ENCODE results near the gene PLAAT5.

Gene PLAAT5

DNA sequence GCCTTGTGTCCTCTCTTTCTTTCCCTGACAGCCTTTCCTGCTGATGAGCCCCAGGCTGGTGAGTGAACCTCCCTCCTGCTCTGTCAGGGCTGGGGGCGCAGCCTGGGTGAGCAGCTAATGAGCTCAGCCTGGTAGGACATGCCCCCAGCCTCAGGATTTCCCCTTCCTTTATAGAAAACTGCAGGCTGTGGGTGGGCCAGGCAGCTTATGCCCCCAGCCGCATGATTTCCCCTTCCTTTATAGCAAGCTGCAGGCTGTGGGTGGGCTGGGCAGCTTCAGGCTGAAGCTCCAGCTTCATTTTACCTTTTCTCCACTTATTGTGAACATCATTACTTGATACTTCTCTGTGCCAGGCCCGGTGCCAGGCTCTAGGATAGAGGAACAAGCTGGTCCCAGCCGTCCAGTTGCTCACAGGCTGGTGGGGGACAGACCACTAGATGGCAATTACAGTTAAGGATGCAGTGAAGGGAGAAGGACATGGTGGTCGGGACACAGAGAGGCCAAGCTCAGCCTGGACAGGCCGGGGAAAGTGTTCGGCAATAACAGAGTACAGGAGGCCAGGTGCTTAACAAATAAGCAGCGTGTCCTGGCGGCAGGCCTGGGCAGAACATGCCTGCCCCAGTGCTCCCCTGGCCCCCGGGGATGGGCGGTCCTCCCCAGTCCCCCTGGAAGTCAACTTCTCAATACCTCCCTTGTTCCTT is 20.2 kb upstream of the PLAAT5 start:
- no peak for DNase-seq

DNA sequence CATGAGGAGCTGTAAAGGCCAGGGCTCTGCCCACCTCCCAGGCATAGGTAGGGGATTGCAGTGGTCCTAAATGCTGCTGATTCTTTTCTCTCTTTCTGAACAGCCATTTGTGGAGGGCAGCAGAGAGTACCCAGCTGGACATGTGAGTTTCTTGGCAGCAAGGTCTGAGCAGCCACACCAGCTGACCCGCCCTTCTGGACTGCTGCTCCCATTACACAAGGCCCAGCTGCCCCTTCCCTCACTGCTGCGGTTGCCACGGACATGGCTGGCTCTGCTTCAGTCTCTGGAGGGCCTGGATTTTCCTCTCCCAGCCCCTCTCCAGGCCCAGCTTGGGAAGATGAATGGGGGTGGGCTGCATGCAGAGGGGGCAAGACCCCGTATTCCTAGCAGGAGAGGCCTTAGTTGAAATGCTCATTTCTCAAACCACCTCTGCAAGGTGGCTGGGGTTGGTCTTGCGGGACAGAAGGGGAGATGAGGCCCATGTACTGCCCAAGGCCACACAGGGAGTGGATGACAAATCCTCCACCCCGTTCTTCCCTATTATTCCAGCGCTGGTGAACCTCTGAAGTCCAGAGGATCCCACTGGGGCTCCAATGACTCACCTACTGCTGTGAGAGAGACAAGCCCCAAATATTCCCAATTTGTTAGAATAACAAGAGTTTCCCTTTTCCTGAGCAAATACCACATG is 19.5 kb upstream of the PLAAT5 start:
- no peak for DNase-seq

DNA sequence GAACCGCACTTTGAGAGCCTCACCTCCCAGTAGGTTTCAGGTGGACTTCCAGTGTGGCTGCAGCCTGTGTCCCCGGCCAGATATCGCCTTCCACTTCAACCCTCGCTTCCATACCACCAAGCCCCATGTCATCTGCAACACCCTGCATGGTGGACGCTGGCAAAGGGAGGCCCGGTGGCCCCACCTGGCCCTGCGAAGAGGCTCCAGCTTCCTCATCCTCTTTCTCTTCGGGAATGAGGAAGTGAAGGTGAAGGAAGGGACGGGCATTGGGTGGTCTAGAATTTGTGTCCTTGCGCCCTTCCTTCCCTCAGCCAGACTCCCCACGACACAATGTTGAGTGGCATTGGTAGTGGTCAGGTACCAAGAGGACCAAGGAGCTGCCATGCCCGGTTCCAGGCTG is 17.8 kb upstream of the PLAAT5 start:
- DNase-seq = no peak

DNA sequence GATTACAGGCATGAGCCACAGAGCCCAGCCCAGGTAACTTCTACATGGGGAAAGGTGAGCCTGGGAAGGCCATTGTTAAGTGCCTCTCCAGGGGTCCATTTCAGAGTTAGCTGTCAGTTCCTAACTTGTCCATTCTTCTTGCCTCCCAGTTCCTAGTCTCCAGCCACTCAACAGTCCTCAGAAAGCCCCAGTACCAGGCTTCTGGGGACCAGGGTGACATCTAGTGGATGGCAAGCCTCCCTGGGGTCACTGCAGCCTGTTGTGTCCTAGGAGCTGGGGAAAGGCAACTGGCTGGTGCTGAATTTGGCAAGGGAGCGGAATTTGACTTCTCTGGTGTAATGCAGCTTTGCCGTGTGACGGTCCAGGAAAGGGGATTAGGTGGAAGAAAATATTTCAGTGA is 17.0 kb upstream of the PLAAT5 start:
- DNase-seq = no peak

DNA sequence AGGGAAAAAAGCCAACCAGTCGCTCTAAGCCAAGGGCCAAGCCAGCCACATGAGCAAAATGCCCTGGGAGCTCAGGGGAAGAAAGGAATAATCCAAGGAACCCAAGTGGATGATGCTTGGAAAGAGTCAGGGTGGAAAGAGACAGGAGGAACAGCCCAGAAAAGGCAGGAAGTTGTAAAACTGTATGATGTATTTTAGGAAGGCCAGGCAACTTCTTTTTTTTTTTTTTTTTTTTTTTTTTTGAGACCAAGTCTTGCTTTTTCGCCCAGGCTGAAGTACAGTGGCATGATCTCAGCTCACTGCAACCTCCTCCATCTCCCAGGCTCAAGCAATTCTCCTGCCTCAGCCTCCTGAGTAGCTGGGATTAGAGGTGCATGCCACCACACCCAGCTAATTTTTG is 16.5 kb upstream of the PLAAT5 start:
- no peak for DNase-seq

DNA sequence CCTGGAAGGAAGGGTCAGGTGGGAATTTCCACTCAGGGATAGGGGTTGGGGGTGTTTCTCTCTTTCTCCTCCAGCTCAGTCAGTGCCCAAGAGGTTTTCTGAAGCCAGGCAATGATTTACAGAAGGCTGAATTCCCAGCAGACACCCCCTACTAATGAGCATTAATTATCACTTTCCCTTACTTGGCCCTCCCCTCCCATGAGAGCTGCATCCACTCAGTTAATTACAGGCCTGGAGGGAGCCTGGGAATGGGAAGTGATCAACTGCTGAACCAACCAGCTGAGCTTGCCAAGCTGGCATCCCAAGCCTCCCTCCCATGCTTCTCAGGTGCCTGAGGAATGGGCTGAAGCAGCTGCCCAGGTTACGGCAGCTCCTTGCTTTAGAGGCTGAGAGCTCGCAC is 15.9 kb upstream of the PLAAT5 start:
- peak in 1 of 2 experiments; percentile 12 for DNase-seq

DNA sequence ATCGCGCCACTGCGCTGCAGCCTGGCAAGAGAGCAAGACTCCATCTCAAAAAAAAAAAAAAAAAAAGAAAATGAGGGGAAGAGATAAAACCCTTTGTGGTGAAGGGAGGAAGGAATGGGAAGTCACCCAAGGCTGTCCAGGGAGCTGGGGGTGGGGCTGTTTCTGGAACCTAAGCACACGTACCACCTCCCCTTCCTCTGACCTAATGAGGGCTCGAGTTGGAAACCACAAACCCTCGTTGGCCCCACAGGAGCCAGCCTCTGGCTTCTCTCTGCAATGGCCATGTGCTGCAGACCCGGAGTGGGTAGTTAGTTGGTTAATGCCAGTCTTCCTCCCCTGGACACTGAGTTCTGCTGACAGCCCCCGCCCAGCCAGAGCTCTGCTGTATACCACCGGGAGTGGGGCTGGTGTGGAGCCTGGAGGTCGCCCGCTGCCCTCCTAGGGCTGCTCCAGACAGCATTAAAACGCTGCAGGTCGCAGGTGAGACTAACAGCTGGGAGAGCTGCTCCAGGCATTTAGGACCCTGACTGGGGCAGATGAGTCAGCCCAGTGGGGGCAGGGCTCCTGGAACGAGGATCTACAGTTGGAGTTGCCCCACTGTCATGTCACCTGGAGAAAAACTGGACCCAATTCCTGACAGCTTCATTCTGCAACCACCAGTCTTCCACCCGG is 15.0 kb upstream of the PLAAT5 start, which contains the start of gene LGALS12:
TSS of gene LGALS12 (plus strand) at position 228 of the 672 bp plus-strand sequence. CDS start at position 603, 375 bp downstream.
- no peak for DNase-seq

DNA sequence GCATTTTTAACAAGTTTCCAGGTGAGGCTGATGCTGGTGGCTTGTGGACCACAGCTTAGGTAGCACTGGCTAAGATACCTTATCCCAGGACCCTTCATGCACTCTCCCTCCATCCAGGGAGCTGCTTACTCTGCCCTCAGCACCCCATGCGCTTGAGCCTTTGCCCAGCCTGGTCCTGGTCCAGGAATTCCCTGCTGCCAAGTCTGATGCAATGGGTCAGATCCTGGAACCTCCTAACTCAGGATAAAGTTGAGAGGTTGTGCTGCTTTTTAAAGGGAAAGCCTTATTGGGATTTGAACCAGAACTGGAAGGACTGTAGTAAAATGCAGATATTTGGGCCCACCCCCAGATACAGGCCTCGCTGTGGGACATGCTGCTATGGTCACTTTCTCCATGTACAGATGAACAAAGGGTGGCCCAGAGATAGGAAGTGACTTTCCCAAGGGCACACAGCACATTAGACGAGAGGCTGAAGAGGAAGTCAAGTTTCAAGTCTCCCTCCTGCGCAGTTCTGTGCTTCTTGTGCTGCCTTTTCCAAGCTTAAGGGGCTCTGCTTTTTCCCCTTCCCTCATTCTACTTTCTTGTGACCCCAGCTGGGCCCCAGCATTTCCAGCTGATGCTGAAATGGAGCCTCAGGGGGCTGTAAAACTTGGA is 14.1 kb upstream of the PLAAT5 start:
- no peak for DNase-seq

DNA sequence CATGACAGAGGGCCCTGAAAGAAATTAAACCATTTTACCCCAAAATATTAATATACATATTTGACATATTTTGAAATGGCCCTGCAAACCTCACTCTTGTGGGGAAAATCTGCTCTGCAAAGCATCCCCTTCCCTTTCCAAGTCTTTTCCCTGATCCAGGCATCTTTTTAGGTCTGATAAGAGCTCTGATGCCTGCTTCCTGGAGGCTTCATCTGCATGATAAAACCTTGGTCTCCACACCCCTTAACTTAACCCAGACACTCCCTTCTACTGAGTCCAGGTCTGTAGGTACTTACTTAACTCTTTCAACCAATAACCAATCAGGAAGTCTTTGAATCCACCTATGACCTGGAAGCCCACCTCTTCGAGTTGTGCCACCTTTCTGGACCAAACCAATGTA is 13.1 kb upstream of the PLAAT5 start:
- DNase-seq = no peak

DNA sequence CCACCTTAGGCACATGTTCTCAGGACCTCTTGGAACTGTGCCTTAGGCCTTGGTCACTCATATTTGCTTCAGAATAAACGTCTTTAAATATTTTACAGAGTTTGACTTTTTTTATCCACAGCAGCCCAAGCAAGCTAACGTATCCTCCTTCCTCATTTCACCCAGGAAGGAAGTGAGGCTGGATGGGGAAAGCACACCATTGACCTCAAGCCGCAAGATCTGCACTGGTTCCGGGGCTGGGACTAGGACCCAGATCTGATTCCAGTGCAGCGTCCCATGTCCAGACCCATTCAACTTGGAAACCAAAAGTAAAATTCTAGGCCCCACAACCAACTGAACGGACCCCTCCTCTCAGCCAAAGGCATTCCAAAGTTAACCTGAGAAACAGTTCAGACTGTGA is 12.5 kb upstream of the PLAAT5 start:
- no peak for DNase-seq

DNA sequence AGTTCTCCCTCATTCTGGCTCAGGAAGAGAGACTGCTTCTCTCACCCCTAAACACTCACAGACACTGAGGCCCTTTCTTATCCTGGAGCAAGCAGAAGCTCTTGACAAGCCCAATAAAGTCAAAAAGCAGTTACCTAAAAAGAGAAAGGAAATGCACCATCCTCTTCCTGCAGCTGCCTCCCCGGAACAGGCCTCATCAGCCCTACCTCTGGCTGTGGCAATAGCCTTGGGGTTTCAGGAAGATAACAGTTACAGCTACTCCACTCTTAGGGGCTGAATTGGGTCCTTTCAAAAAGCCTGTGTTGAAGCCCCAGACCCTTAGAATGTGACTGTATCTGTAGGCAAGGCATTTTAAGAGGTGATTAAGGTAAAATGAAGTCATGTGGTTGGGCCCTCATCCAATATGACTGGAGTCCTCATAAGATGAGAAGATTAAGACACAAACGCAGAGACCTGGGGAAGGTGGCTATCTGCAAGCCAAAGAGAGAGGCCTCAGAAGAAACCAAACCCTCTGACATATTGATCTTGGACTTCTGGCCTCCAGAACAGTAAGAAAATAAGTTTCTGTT is 11.4 kb upstream of the PLAAT5 start:
- DNase-seq = no peak

DNA sequence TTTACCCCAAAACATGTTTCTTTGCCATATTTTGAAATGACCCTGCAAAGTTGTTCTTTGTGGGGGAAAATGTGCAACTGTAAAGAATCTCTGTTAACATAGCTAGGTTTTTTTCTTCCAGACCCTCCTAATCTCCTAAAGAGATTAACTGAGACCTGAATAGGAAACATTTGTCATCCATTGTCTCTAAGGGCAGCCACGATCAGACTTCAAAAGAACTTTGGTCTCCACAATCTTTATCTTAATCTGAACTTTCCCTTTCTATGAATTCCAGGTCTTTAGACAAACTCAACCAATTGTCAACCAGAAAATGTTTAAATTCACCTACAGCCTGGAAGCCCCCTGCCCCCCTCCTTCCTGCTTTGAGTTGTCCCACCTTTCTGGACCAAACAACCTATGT is 10.3 kb upstream of the PLAAT5 start:
- no peak for DNase-seq

DNA sequence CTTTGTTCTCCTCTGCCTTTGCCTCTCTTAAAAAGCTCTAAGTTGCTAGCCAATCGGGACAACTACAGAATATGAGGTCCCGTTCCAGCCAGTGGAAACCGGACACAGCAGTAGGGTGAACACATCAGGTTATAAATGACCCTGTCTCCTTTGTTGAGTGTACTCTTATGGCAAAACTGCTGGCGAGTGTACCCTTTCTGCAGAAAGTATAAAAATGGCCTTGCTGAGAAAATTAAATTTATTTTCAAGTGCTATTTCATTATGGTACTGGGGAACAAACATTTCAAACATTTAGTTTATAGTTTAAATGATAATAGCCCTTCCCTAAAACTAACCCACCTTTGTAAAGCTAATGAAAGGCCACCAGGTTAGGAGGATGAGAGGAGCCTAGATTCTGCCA is 8.9 kb upstream of the PLAAT5 start:
- DNase-seq = no peak

DNA sequence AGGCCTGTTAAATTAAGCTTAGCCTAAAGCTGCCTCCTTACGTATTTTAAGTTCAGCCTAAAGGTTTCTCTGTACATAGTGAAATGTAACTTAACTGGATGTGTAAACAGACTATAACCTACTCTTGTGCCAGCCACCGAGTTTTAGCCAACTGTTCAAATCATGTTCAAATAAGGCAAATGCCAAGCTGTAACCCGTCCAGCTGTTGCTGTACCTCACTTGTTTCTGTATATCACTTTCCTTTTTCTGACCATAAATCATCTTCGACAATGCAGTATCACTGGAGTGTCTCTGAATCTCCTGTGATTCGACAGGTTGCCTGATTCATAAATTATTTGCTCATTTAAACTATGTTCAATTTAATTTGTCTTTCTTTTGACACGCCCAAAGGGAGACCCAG is 4.0 kb upstream of the PLAAT5 start:
- no peak for DNase-seq

DNA sequence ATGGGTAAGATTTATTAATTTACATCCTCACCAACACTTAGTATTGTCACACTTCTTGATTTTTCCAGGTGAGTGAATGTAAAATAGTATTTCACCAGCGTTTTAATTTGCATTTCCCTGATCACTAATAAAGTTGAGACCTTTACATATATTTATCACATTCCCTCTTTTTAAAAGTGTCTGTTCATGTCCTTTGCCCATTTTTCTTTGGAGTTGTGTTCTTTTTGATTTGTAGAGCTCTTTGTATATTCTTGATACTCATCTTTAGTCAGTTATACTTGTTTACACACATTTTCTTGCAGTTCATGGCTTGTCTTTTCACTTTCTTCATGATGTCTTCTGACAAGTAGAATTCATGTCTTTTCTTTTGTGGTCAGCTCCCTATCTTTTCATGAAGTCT is 2.2 kb upstream of the PLAAT5 start:
- DNase-seq = no peak

DNA sequence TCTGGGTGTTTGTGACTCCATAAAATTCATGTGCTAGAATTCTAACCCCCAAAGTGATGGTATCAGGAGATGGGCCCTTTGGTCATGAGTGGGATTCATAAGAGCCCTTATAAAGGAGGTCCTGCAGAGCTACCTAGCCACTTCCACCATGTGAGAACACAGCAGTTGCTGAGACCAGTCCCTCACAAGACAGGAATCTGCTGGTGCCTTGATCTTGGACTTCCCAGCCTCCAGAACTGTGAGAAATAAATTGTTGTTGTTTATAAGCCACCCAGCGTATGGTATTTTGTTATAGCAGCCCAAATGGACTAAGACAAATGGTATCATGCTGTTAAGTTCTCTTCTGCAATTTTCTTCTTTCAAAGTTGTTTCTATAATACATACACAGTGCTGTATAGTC is 1.5 kb upstream of the PLAAT5 start:
- DNase-seq = no peak

DNA sequence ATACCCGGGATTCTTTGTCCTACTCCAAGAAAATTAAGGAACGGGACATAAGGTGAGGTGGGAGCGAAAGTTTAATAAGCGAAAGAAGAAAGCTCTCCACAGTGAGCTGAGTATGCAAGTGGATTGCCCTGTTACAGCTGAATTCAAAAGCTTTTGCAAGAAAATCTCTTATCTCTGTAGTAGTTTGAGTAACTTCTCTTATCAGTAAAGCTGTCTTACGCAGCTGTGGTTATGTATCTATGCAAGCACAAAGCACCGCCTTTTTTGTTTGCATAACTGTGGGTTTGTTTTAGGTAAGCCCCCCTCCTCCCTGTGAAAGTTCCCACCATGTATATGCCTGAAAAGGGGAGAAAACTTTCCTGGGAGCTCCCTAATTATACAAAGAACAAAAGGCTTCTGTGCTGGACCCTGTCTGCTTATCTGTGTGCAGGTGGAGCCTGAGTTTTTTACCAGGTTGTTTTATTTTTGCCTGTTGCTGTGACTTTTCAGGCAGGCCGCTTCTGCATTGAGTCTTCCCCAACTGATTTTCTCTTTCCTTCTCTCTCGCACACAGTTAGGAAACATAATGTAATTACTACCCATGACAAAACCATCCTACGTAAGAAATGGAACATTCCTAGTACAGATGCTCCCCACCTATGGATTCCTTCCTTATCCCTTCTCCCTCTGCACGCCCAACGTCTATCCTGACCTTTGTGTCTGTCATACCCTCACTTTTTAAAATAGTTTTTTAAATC is 837 bp upstream of the PLAAT5 start:
- no peak for DNase-seq

DNA sequence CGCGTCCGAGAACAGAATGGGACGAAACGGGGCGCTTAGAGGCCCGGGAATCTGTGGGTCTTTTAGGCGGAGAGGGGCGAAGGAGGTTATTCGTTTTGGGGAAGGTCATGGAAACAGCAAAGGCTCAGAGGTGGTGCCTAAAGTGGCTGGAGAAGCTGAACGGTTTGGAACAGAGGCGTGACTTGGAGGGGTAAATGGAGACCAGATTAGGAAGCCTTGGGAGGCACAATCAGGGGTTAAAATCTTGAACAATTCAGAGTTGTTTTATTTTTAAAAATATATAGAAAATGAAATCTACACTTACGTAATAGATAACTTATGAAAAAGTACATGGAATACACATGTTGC is 247 bp upstream of the PLAAT5 start:
- no peak for DNase-seq

DNA sequence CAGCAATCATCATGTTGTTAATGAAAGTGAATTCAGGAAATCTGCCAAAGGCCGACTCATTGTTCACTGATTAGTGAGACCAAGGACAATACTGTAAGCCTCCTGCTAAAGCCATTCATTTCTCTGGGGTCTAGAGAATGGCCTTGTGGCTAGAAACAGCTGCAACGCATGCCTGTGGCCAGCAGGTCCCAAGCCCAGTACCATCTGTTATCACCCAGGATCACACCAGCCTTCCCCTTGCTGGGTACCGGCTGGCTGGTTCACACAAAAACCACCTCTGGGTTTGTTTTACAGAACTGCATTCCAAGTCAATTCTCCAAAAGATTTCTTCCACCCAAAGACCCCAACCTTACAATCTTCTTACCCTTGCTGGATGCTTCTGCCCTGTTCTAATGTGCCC is 1.1 kb downstream of the PLAAT5 start:
- no peak for DNase-seq

DNA sequence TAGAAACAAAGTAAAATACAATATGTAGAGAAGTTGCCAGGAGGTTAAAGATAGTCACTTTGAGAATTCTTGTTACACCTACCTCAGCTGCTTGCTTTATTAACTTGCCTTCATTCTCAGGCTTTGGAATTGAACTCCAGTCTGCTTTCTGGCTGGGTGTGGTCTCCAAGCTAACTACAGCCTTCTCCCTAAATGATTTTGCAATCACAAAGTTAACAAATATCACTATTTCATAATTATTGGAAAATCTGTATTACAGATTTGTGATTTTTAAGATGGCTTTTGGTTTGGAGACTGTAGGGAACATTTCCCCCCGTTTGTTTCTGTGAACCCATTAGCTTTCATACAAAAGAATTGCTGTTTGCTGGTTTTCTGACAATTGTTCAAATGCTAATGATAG is 2.2 kb downstream of the PLAAT5 start:
- DNase-seq = no peak

DNA sequence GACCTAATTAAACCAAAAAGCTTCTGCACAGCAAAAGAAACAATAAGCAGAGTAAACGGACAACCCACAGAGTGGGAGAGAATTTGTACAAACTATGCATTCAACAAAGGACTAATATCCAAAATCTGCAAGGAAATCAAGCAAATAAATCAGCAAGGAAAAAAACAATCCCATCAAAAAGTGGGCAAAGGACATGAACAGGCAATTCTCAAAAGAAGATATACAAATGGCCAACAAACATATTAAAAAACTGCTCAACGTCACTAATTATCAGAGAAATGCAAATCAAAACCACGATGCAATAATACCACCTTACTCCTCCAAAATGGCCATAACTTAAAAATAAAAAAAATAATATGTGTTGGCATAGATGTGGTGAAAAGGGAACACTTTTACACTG is 5.2 kb downstream of the PLAAT5 start:
- DNase-seq = no peak

DNA sequence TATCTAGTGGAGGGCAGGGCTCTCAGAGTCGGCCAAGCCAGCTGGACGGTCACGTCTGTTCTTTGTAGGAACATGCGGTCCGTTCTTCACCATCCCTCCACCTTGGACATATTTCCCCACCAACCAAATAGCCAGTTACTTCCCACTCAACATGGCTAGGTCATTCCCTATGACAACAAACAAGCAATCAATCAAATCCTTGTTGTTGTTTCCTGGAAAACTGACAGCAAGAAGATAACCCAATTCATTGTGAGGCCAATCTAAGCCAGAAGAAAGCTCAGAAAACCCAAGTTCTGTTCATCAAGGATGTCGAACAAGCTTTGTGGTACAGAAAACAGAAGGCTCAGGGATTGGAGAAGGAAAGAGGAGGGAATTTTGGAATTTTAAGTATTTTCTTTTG is 10.9 kb downstream of the PLAAT5 start:
- no peak for DNase-seq

DNA sequence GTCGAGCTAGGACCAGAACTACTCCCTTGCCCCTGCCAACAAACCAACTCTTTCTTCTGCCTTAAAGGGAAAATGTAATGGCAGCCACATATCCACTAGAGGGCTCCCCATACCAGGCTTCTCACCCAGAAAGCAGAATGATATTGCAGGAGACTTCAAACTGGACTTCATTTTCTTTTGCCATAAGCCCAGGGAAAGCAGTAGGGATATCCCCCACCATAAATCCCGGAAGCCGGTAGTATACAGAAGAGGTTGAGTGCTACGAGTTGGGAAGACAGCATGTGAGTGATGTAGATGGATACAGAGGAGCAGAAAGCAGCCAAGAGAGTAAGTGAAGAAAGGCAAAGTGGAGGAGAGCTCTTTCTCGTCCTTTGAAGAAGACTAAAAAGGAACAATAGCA is 12.1 kb downstream of the PLAAT5 start:
- DNase-seq = peak; percentile 49 to 56
